NB4 (cell line): ENCODE data around the gene SCNN1G.
A peak's percentile ranks its signal among the peaks of the same experiment; 100 is the strongest.

ENCODE experiments used
- DNase-seq: peaks from one replicate; pipeline ENCODE4 v3.0.0; 2010; ENCODE audit warnings: low read depth
- H3K4me3 ChIP-seq: one replicate; pipeline ENCODE4 v1.5.1; 2011; ENCODE audit warnings: mild to moderate bottlenecking, low read depth, low read length, moderate library complexity
- MYC ChIP-seq: IDR thresholded peaks from 2 replicates; pipeline ENCODE4 v1.6.1; 2011; ENCODE audit warnings: low read depth, low read length
- POLR2A ChIP-seq: IDR thresholded peaks from 2 replicates; pipeline ENCODE4 v1.6.1; 2011; ENCODE audit warnings: mild to moderate bottlenecking; ENCODE audit not compliant: insufficient read length; ENCODE audit errors: extremely low read depth
- TF ChIP-seq, protein P1 (sequence below): IDR thresholded peaks from one replicate; pipeline ENCODE4 v1.5.1; 2012; ENCODE audit warnings: low read depth, low read length
- TF ChIP-seq, protein P2 (sequence below): IDR thresholded peaks from 2 replicates; pipeline ENCODE4 v1.6.1; 2011; ENCODE audit warnings: low read depth, low read length

Gene SCNN1G

DNA sequence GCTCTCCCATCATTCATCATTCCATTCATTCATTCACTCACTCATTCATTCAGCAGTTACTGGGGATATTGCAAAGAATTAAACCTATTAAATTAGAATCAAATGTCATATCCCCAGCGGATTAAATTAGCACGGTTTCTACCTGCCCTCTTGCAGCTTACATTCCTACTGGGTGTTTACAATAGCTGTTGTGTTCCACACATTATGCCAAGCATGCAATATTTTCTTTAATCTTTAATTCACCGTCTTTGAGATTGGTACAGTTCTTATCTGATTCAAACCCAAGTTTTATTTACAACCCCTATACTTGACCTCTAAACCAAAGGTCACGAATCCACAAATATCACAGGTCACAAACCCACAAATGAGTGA lies 32.6 kb upstream of the SCNN1G start:
- no peak for DNase-seq
- TF ChIP-seq, protein P1, sequence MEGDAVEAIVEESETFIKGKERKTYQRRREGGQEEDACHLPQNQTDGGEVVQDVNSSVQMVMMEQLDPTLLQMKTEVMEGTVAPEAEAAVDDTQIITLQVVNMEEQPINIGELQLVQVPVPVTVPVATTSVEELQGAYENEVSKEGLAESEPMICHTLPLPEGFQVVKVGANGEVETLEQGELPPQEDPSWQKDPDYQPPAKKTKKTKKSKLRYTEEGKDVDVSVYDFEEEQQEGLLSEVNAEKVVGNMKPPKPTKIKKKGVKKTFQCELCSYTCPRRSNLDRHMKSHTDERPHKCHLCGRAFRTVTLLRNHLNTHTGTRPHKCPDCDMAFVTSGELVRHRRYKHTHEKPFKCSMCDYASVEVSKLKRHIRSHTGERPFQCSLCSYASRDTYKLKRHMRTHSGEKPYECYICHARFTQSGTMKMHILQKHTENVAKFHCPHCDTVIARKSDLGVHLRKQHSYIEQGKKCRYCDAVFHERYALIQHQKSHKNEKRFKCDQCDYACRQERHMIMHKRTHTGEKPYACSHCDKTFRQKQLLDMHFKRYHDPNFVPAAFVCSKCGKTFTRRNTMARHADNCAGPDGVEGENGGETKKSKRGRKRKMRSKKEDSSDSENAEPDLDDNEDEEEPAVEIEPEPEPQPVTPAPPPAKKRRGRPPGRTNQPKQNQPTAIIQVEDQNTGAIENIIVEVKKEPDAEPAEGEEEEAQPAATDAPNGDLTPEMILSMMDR = no peak
- TF ChIP-seq POLR2A (no peak), MYC (no peak)
- TF ChIP-seq, protein P2, sequence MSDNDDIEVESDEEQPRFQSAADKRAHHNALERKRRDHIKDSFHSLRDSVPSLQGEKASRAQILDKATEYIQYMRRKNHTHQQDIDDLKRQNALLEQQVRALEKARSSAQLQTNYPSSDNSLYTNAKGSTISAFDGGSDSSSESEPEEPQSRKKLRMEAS = no peak
- H3K4me3 ChIP-seq = peak overlapping the region; percentile 72

- TF ChIP-seq, protein P2 = no peak
- TF ChIP-seq MYC (no peak), POLR2A (no peak)
- TF ChIP-seq, protein P1 = no peak
- H3K4me3 ChIP-seq = no peak overlapping the region
- no peak for DNase-seq
Measured at GRCh38 chr16:23152386-23153178, 30.0 kb upstream of the SCNN1G start.

GRCh38 chr16:23155445-23156049 lies 27.0 kb upstream of the SCNN1G start:
- TF ChIP-seq, protein P1 = peak; percentile 42
- TF ChIP-seq, protein P2 = no peak
- DNase-seq = peak; percentile 36
- H3K4me3 ChIP-seq = no peak overlapping the region

DNA sequence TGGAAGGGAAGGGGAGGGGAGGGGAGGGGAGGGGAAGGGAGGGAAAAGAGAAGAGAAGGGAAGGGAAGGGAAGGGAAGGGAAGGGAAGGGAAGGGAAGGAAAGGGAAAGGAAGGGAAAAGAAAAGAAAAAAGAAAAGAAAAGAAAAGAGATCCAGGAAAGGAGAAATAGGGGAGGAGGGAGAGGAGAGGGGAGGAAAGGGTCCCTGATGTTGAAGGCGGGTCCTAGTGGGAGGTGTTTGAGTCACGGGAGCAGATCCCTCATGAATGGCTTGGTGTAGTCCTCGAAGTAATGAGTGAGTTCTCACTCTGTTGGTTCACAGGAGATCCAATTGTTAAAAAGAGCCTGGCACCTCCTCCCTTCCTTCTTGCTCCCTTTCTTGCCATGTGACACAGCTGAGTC lies 26.4 kb upstream of the SCNN1G start:
- TF ChIP-seq POLR2A = no peak
- no peak for TF ChIP-seq MYC
- TF ChIP-seq, protein P1 = no peak
- TF ChIP-seq, protein P2 = no peak
- no peak overlapping the region for H3K4me3 ChIP-seq
- no peak for DNase-seq

DNA sequence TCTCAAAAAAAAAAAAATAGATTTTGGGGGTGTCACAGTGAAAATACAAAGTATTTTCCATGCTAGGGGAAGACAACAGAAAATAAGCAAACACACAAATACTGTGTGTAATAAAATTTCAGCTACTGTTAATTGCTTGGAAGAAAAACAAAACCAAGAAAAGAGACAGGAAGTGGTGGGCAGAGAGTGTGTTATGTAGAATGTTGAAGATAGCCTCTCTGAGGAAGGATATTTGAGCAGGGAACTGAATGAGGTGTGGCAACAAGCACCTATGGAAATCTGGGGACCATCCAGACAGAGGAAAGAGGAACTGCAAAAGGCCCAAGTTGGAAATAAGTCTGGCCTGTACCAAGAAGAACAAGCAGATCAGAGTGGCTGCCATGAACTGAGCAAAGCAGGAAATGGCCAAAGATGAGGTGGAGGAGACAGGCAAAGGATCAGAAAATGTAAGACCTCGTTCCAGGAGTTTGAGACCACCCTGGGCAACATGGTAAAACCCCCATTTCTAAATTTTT lies 25.5 kb upstream of the SCNN1G start:
- peak; percentile 15 for DNase-seq
- TF ChIP-seq POLR2A (no peak), MYC (no peak)
- TF ChIP-seq, protein P2 = no peak
- TF ChIP-seq, protein P1 = no peak

More for the DNA sequence above, 25.5 kb upstream of the SCNN1G start:
- H3K4me3 ChIP-seq = no peak overlapping the region
